Transverse colon (tissue), 3 donors: ENCODE data around the gene RPS6KA4.

Experiments
- CTCF ChIP-seq, 5 experiments: fragments of 200-600 bp in 3 of 5; fragments of 450-650 bp in 2 of 5; sonication (generic) in 3 of 5; IDR thresholded peaks; 1 replicate in 2 of 5; 2 replicates in 3 of 5; pipeline ENCODE4 v1.5.1; 2016 to 2017; ENCODE audit warnings: antibody characterized with exemption in 5 of 5, inconsistent platforms in 3 of 5, mild to moderate bottlenecking in 2 of 5, moderate library complexity in 1 of 5
- POLR2A ChIP-seq: fragments of 450-650 bp; IDR thresholded peaks from one replicate; pipeline ENCODE4 v1.6.1; 2016; ENCODE audit warnings: antibody characterized with exemption, mild to moderate bottlenecking, moderate library complexity

- TF ChIP-seq POLR2A (no peak), CTCF (IDR thresholded peaks at IDR 0.05) (no peak)
Measured at GRCh38 chr11:64419818-64420485, 61.0 kb downstream of the RPS6KA4 start.
